HFFc6 (cell line): ENCODE data around the gene PPHLN1. TPM values are rescaled to one million over a fixed set of nuclear protein-coding genes. Genes with fewer than 3 reads are reported as not detected.

Experiments
- DNase-seq: peaks from one replicate; pipeline ENCODE4 v3.0.0-alpha.2; 2018
- H3K27ac Mint-ChIP-seq: 2 replicates; pipeline ENCODE4 v1.8.0; 2020; ENCODE audit warnings: mild to moderate bottlenecking, mixed read lengths
- H3K27me3 Mint-ChIP-seq: 2 replicates; pipeline ENCODE4 v1.8.0; 2021; ENCODE audit warnings: mild to moderate bottlenecking, moderate library complexity, mixed read lengths; ENCODE audit not compliant: insufficient read depth
- H3K36me3 Mint-ChIP-seq: 2 replicates; pipeline ENCODE4 v1.8.0; 2021; ENCODE audit warnings: low read depth, mixed read lengths
- H3K4me1 Mint-ChIP-seq: 2 replicates; pipeline ENCODE4 v1.8.0; 2020; ENCODE audit warnings: low read depth, mixed read lengths
- H3K4me3 Mint-ChIP-seq: 2 replicates; pipeline ENCODE4 v1.8.0; 2020; ENCODE audit warnings: mild to moderate bottlenecking, moderate library complexity, mixed read lengths
- H3K9me3 Mint-ChIP-seq: 2 replicates; pipeline ENCODE4 v1.8.0; 2020; ENCODE audit warnings: mild to moderate bottlenecking, mixed read lengths
- CTCF ChIP-seq: fragments of 200-600 bp; sonication (generic); IDR thresholded peaks from 2 replicates; pipeline ENCODE4 v1.5.0; 2021; ENCODE audit warnings: antibody characterized with exemption, mild to moderate bottlenecking
- total RNA-seq, 6 experiments: library from RNA; stranded (reverse); fragmentation: NEBNext Ultra II Directional; extraction: Animal tissue kit (Norgen Biotek cat#: 25700); gene quantifications; 2 replicates in 1 of 6; 3 replicates in 5 of 6; pipeline ENCODE4 v1.2.3, GENCODE V29; 2021

Gene PPHLN1
- total RNA-seq, 6 experiments from 2014 or later, result 60.5 to 68.6 (median 63.5) TPM

DNA sequence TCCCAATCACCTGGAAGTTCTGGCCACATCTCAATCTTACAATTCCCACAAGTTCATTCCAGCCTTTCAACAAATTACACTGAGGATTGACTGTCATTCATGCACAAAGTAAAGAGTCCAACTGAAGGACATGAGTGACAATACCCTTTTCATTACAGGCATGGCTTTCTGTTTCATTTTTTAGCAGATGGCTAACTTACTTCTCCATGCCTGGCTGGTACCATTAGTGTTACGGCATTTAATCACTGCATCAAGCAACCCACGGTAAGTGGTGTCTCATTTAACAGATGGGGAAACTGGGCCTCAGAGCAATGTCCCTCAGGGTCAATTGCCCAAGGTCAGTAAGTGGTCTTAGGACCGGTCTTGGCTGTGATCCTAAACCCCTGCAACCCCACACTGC is 149.1 kb downstream of the PPHLN1 start:
- TF ChIP-seq CTCF, result no peak
- no peak for DNase-seq
- no peaks in the 10 kb centered on the region for H3K9me3 Mint-ChIP-seq

GRCh38 chr12:42477941-42478340 is 152.0 kb downstream of the PPHLN1 start:
- no peak overlapping the region for H3K4me3 Mint-ChIP-seq
- H3K27ac Mint-ChIP-seq, result no peak overlapping the region
- H3K27me3 Mint-ChIP-seq, result no peaks in the 10 kb centered on the region; the same call in 1 of the 2 replicates
- DNase-seq, result no peak
- no peaks in the 10 kb centered on the region for H3K36me3 Mint-ChIP-seq
- TF ChIP-seq CTCF, result no peak
- no peaks in the 10 kb centered on the region for H3K9me3 Mint-ChIP-seq
- H3K4me1 Mint-ChIP-seq, result peaks cover 44% of the 10 kb centered on the region

More for the DNA sequence above, 149.1 kb downstream of the PPHLN1 start:
- no peaks in the 10 kb centered on the region for H3K36me3 Mint-ChIP-seq
- H3K4me1 Mint-ChIP-seq, result peaks cover 46% of the 10 kb centered on the region
- no peak overlapping the region for H3K27ac Mint-ChIP-seq
- H3K27me3 Mint-ChIP-seq, result peaks cover 6% of the 10 kb centered on the region
- no peak overlapping the region for H3K4me3 Mint-ChIP-seq

DNA sequence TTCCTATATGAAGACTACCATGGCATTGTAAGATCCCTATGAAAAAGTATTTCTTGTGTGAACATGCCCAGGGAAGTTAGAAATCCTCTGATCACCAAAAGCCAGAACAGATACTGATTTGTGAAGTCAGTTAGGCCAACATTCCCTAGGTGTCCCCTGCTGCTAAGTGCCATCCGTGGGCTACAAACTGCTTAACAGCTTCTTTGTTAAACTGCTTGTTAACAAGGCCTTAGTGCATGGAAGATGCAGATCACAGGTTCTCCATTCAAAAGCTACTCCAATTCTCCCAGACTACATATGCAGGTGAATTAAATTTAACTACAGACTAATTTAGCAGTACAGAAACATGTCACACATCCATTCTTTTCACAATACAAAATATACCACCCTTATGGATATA is 155.4 kb downstream of the PPHLN1 start:
- H3K27me3 Mint-ChIP-seq, result peaks cover 6% of the 10 kb centered on the region
- no peak overlapping the region for H3K27ac Mint-ChIP-seq
- TF ChIP-seq CTCF, result no peak
- no peaks in the 10 kb centered on the region for H3K36me3 Mint-ChIP-seq
- no peak for DNase-seq
- H3K9me3 Mint-ChIP-seq, result no peaks in the 10 kb centered on the region
- H3K4me3 Mint-ChIP-seq, result peak overlapping the region; percentile 88; the same call in 1 of the 2 replicates
- H3K4me1 Mint-ChIP-seq, result peaks cover 32% of the 10 kb centered on the region

DNA sequence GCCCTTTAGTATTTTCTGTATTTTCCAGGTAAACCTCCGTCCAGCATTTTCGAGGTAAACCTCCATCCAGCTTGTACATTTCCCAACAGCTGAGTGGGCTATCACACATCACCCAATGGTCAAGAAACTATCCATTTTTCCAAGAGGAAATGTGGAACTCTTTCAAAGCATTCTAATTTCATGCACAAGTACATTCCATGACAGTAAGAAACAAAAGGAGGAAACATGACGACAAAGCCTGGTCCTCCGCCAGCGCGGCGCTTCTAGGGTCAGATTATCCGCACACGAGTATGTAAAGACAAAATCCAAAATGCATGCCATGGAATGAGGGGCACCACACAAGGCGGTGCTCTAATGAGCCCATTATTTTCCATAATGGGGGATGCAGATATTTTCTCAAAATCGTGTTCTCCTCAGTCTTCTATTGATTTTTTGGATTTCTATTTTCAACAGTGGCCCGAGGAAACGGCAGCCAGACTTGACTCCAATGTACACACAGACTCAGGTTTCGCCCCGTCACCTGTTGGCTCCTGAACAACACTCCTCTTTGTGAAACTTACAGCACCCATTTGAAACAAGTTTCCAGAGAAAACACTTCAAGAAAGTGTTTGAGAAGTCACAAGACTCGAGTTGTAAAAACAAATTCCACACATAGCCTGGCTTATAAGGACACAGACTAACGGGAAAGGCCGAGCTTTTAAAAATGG is 156.2 kb downstream of the PPHLN1 start:
- H3K27ac Mint-ChIP-seq, result peak overlapping the region; percentile 38; the same call in 1 of the 2 replicates
- DNase-seq, result peak; percentile 17
- H3K4me1 Mint-ChIP-seq, result peaks cover 32% of the 10 kb centered on the region
- peak overlapping the region; percentile 88 for H3K4me3 Mint-ChIP-seq
- H3K36me3 Mint-ChIP-seq, result no peaks in the 10 kb centered on the region
- H3K9me3 Mint-ChIP-seq, result no peaks in the 10 kb centered on the region
- H3K27me3 Mint-ChIP-seq, result peaks cover 6% of the 10 kb centered on the region
- TF ChIP-seq CTCF, result no peak

GRCh38 chr12:42482748-42483520 is 157.0 kb downstream of the PPHLN1 start:
- peak overlapping the region; percentile 89 for H3K4me3 Mint-ChIP-seq
- peak overlapping the region; percentile 38; the same call in 1 of the 2 replicates for H3K27ac Mint-ChIP-seq
- TF ChIP-seq CTCF, result peak; percentile 95
- H3K27me3 Mint-ChIP-seq, result peaks cover 8% of the 10 kb centered on the region
- H3K4me1 Mint-ChIP-seq, result peaks cover 28% of the 10 kb centered on the region
- DNase-seq, result peak; percentile 11
- no peaks in the 10 kb centered on the region for H3K36me3 Mint-ChIP-seq
- no peaks in the 10 kb centered on the region for H3K9me3 Mint-ChIP-seq
